GM12891 (cell line): ENCODE measurements around the gene ISG20.

ENCODE experiments used
- POLR2A ChIP-seq: IDR thresholded peaks from 2 replicates; pipeline ENCODE4 v1.6.1; 2011; ENCODE audit warnings: low read depth, low read length, control low read depth
- POLR2AphosphoS5 ChIP-seq: IDR thresholded peaks from 2 replicates; pipeline ENCODE4 v1.6.1; 2011; ENCODE audit warnings: low read depth, low read length, control low read depth

DNA sequence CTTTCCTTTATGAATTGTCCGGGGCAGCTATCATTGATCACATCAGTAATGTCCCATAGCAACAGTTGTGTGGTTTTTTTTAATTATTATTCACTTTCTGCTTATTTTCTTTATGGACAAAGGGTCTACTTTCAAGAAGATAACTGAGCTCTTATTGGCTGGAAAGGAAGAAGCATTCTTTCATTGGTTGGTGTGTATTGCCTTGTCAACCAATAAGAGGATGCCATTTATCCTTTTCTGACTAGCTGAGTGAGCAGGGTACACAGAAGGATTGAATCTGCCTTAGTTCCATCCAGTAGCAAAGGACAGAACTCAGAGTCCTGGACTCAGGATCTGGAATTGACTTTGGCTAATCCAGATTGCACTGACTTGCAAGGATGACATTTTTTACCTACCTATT, 30.9 kb upstream of the ISG20 start:
- TF ChIP-seq POLR2AphosphoS5 = no peak
- no peak for TF ChIP-seq POLR2A
